ENCODE measurements around the gene CNTNAP5. TPM values are rescaled to one million over a fixed set of nuclear protein-coding genes. Genes with fewer than 3 reads are reported as not detected.

The CNTNAP5 gene
- total and polyA plus RNA-seq, 12 donors, result 0.04 TPM; not detected in 11

GRCh38 chr2:124209441-124209840, 184.4 kb downstream of the CNTNAP5 start:
- H3K27me3 ChIP-seq, result no peaks in the 10 kb centered on the region
- H3K4me3 ChIP-seq, result no peak overlapping the region
- no peak for ATAC-seq
- H3K36me3 ChIP-seq, result no peaks in the 10 kb centered on the region
- peaks cover 0 to 5% (median 0%) of the 10 kb centered on the region in 11 donors for H3K9me3 ChIP-seq
- no peak for DNase-seq
- WGBS, 2 donors, result 86 to 88% methylated on average over 4 of the region's 4 CpGs
- intact Hi-C loops (cut with DNase I), result no loop called here
- no peak for TF ChIP-seq CTCF (IDR thresholded peaks at IDR 0.05)
- H3K4me1 ChIP-seq, result no peaks in the 10 kb centered on the region
- H3K27ac ChIP-seq, result no peak overlapping the region

GRCh38 chr2:124211461-124211860, 186.4 kb downstream of the CNTNAP5 start:
- no peak for ATAC-seq
- H3K27me3 ChIP-seq, result no peaks in the 10 kb centered on the region
- WGBS, 2 donors, result 49 to 66% methylated on average over 2 of the region's 2 CpGs
- no peak overlapping the region for H3K4me3 ChIP-seq
- no peak for TF ChIP-seq CTCF (IDR thresholded peaks at IDR 0.05)
- no peak overlapping the region for H3K27ac ChIP-seq
- intact Hi-C loops (cut with DNase I), result no loop called here
- no peaks in the 10 kb centered on the region for H3K9me3 ChIP-seq
- H3K36me3 ChIP-seq, result no peaks in the 10 kb centered on the region
- no peak for DNase-seq
- H3K4me1 ChIP-seq, result no peaks in the 10 kb centered on the region

GRCh38 chr2:124213977-124214587, 189.0 kb downstream of the CNTNAP5 start:
- DNase-seq (no peak), ATAC-seq (no peak)
- Histone ChIP-seq H3K4me1 (no peaks in the 10 kb centered on the region), H3K4me3 (no peak overlapping the region), H3K36me3 (no peaks in the 10 kb centered on the region), H3K27ac (no peak overlapping the region), H3K9me3 (no peaks in the 10 kb centered on the region), H3K27me3 (no peaks in the 10 kb centered on the region)
- intact Hi-C loops (cut with DNase I), result no loop called here
- WGBS, 2 donors, result 70 to 71% methylated on average over 7 of the region's 7 CpGs
- TF ChIP-seq CTCF (IDR thresholded peaks at IDR 0.05), result no peak

- peaks cover 0 to 2% (median 0%) of the 10 kb centered on the region in 7 donors for H3K27me3 ChIP-seq
- no peak for ATAC-seq
These were observed 221.1 kb downstream of the CNTNAP5 start for GRCh38 chr2:124246170-124246569.

More at GRCh38 chr2:124246170-124246569, 221.1 kb downstream of the CNTNAP5 start:
- no peaks in the 10 kb centered on the region for H3K4me1 ChIP-seq
- DNase-seq, result no peak
- H3K9me3 ChIP-seq, result no peaks in the 10 kb centered on the region
- H3K4me3 ChIP-seq, result no peak overlapping the region
- TF ChIP-seq CTCF (IDR thresholded peaks at IDR 0.05), result no peak
- H3K36me3 ChIP-seq, result no peaks in the 10 kb centered on the region
- WGBS, 2 donors, result 80 to 91% methylated on average over 4 of the region's 4 CpGs
- H3K27ac ChIP-seq, result no peak overlapping the region
- intact Hi-C loops (cut with DNase I), result no loop called here

All from heart right ventricle (tissue), 16 donors.